ENCODE results near the gene ENDOV.

Gene ENDOV

GRCh38 chr17:80461528-80462160, 46.7 kb downstream of the ENDOV start:
- Histone ChIP-seq H3K18ac (ENCODE audit: low read depth in 1 of 2, low read length in 2 of 2) (no peak overlapping the region), H3K4me3 (ENCODE audit: insufficient read depth in 1 of 2, low read depth in 1 of 2, low read length in 2 of 2) (no peak overlapping the region), H3K14ac (ENCODE audit: low read length in 2 of 2) (no peak overlapping the region), H4K91ac (ENCODE audit: low read length) (no peak overlapping the region), H3K4me2 (ENCODE audit: low read length, poor library complexity, severe bottlenecking) (no peak overlapping the region), H2BK5ac (ENCODE audit: low read depth, low read length, poor library complexity, severe bottlenecking) (no peak overlapping the region), H2AFZ (ENCODE audit: low read depth, low read length) (no peak overlapping the region), H2BK12ac (ENCODE audit: low read length in 2 of 2) (no peak overlapping the region), H2BK120ac (ENCODE audit: low read depth, low read length) (no peak overlapping the region), H3K4me1 (ENCODE audit: control insufficient read depth, insufficient read depth, low read depth, low read length) (peaks cover 1% of the 10 kb centered on the region), H2BK15ac (ENCODE audit: low read depth, poor library complexity, severe bottlenecking) (no peak overlapping the region), H3K27ac (ENCODE audit: low read length, poor library complexity, severe bottlenecking) (no peak overlapping the region), H3K36me3 (ENCODE audit: control insufficient read depth in 1 of 2, insufficient read depth in 2 of 2, low read depth in 1 of 2, low read length in 2 of 2) (no peaks in the 10 kb centered on the region), H2AK5ac (ENCODE audit: low read length, severe bottlenecking) (no peak overlapping the region), H3K23ac (ENCODE audit: low read length in 2 of 2) (peak overlapping the region in 1 of 2 experiments; percentile 43), H3K9ac (ENCODE audit: low read length) (no peak overlapping the region), H3K79me1 (replicated peaks; ENCODE audit: low read length, poor library complexity, severe bottlenecking) (no peaks in the 10 kb centered on the region), H3K4ac (ENCODE audit: low read depth in 1 of 2, low read length in 2 of 2) (no peak overlapping the region), H3K9me3 (ENCODE audit: control insufficient read depth, low read length) (no peaks in the 10 kb centered on the region), H4K8ac (ENCODE audit: low read length) (no peak overlapping the region), H3K27me3 (ENCODE audit: control insufficient read depth in 1 of 2, insufficient read depth in 1 of 2, low read length in 2 of 2) (peaks cover 70 to 79% of the 10 kb centered on the region in 2 experiments)
- WGBS = 77% methylated on average over 20 of the region's 20 CpGs
- no peak for DNase-seq

- Histone ChIP-seq H2BK120ac (ENCODE audit: low read depth, low read length) (no peak overlapping the region), H3K23ac (ENCODE audit: low read length in 2 of 2) (no peak overlapping the region), H3K4me2 (ENCODE audit: low read length, poor library complexity, severe bottlenecking) (no peak overlapping the region), H3K27me3 (ENCODE audit: control insufficient read depth in 1 of 2, insufficient read depth in 1 of 2, low read length in 2 of 2) (peaks cover 67 to 84% of the 10 kb centered on the region in 2 experiments), H3K4me3 (ENCODE audit: insufficient read depth in 1 of 2, low read depth in 1 of 2, low read length in 2 of 2) (no peak overlapping the region), H2BK12ac (ENCODE audit: low read length in 2 of 2) (no peak overlapping the region), H2BK5ac (ENCODE audit: low read depth, low read length, poor library complexity, severe bottlenecking) (no peak overlapping the region), H3K9ac (ENCODE audit: low read length) (no peak overlapping the region), H2AFZ (ENCODE audit: low read depth, low read length) (no peak overlapping the region), H3K36me3 (ENCODE audit: control insufficient read depth in 1 of 2, insufficient read depth in 2 of 2, low read depth in 1 of 2, low read length in 2 of 2) (no peaks in the 10 kb centered on the region), H3K14ac (ENCODE audit: low read length in 2 of 2) (no peak overlapping the region), H3K9me3 (ENCODE audit: control insufficient read depth, low read length) (no peaks in the 10 kb centered on the region), H3K18ac (ENCODE audit: low read depth in 1 of 2, low read length in 2 of 2) (no peak overlapping the region), H3K4me1 (ENCODE audit: control insufficient read depth, insufficient read depth, low read depth, low read length) (no peaks in the 10 kb centered on the region), H3K4ac (ENCODE audit: low read depth in 1 of 2, low read length in 2 of 2) (no peak overlapping the region), H4K8ac (ENCODE audit: low read length) (no peak overlapping the region), H2BK15ac (ENCODE audit: low read depth, poor library complexity, severe bottlenecking) (no peak overlapping the region), H2AK5ac (ENCODE audit: low read length, severe bottlenecking) (no peak overlapping the region), H3K27ac (ENCODE audit: low read length, poor library complexity, severe bottlenecking) (no peak overlapping the region), H3K79me1 (replicated peaks; ENCODE audit: low read length, poor library complexity, severe bottlenecking) (no peaks in the 10 kb centered on the region), H4K91ac (ENCODE audit: low read length) (no peak overlapping the region)
- DNase-seq = no peak
- WGBS = 83% methylated on average over 12 of the region's 13 CpGs
Observed at GRCh38 chr17:80463784-80464400, 48.9 kb downstream of the ENDOV start.

GRCh38 chr17:80464486-80464885, 49.5 kb downstream of the ENDOV start:
- Histone ChIP-seq H3K14ac (ENCODE audit: low read length in 2 of 2) (no peak overlapping the region), H3K18ac (ENCODE audit: low read depth in 1 of 2, low read length in 2 of 2) (no peak overlapping the region), H4K91ac (ENCODE audit: low read length) (no peak overlapping the region), H3K27me3 (ENCODE audit: control insufficient read depth in 1 of 2, insufficient read depth in 1 of 2, low read length in 2 of 2) (peaks cover 65 to 84% of the 10 kb centered on the region in 2 experiments), H2BK5ac (ENCODE audit: low read depth, low read length, poor library complexity, severe bottlenecking) (no peak overlapping the region), H3K79me1 (replicated peaks; ENCODE audit: low read length, poor library complexity, severe bottlenecking) (no peaks in the 10 kb centered on the region), H2AK5ac (ENCODE audit: low read length, severe bottlenecking) (no peak overlapping the region), H3K27ac (ENCODE audit: low read length, poor library complexity, severe bottlenecking) (no peak overlapping the region), H3K23ac (ENCODE audit: low read length in 2 of 2) (no peak overlapping the region), H4K8ac (ENCODE audit: low read length) (no peak overlapping the region), H3K9me3 (ENCODE audit: control insufficient read depth, low read length) (no peaks in the 10 kb centered on the region), H3K4ac (ENCODE audit: low read depth in 1 of 2, low read length in 2 of 2) (no peak overlapping the region), H2BK15ac (ENCODE audit: low read depth, poor library complexity, severe bottlenecking) (no peak overlapping the region), H2BK12ac (ENCODE audit: low read length in 2 of 2) (no peak overlapping the region), H3K4me3 (ENCODE audit: insufficient read depth in 1 of 2, low read depth in 1 of 2, low read length in 2 of 2) (no peak overlapping the region), H2AFZ (ENCODE audit: low read depth, low read length) (no peak overlapping the region), H2BK120ac (ENCODE audit: low read depth, low read length) (no peak overlapping the region), H3K36me3 (ENCODE audit: control insufficient read depth in 1 of 2, insufficient read depth in 2 of 2, low read depth in 1 of 2, low read length in 2 of 2) (no peaks in the 10 kb centered on the region), H3K9ac (ENCODE audit: low read length) (no peak overlapping the region), H3K4me1 (ENCODE audit: control insufficient read depth, insufficient read depth, low read depth, low read length) (no peaks in the 10 kb centered on the region), H3K4me2 (ENCODE audit: low read length, poor library complexity, severe bottlenecking) (no peak overlapping the region)
- WGBS = 86% methylated on average over 8 of the region's 8 CpGs
- DNase-seq = no peak

- H4K91ac ChIP-seq (ENCODE audit: low read length) = no peak overlapping the region
- no peaks in the 10 kb centered on the region for H3K79me1 ChIP-seq (replicated peaks; ENCODE audit: low read length, poor library complexity, severe bottlenecking)
- H3K4me1 ChIP-seq (ENCODE audit: control insufficient read depth, insufficient read depth, low read depth, low read length) = no peaks in the 10 kb centered on the region
- no peak overlapping the region for H2AK5ac ChIP-seq (ENCODE audit: low read length, severe bottlenecking)
- H3K9me3 ChIP-seq (ENCODE audit: control insufficient read depth, low read length) = no peaks in the 10 kb centered on the region
- no peak overlapping the region for H3K23ac ChIP-seq (ENCODE audit: low read length in 2 of 2)
- H3K36me3 ChIP-seq (ENCODE audit: control insufficient read depth in 1 of 2, insufficient read depth in 2 of 2, low read depth in 1 of 2, low read length in 2 of 2) = no peaks in the 10 kb centered on the region
- H3K9ac ChIP-seq (ENCODE audit: low read length) = no peak overlapping the region
- no peak overlapping the region for H2BK12ac ChIP-seq (ENCODE audit: low read length in 2 of 2)
- no peak overlapping the region for H4K8ac ChIP-seq (ENCODE audit: low read length)
- H2BK15ac ChIP-seq (ENCODE audit: low read depth, poor library complexity, severe bottlenecking) = no peak overlapping the region
- H3K14ac ChIP-seq (ENCODE audit: low read length in 2 of 2) = no peak overlapping the region
- H3K4me3 ChIP-seq (ENCODE audit: insufficient read depth in 1 of 2, low read depth in 1 of 2, low read length in 2 of 2) = no peak overlapping the region
- H3K27me3 ChIP-seq (ENCODE audit: control insufficient read depth in 1 of 2, insufficient read depth in 1 of 2, low read length in 2 of 2) = peaks cover 71 to 86% of the 10 kb centered on the region in 2 experiments
- no peak overlapping the region for H2AFZ ChIP-seq (ENCODE audit: low read depth, low read length)
- no peak overlapping the region for H3K4ac ChIP-seq (ENCODE audit: low read depth in 1 of 2, low read length in 2 of 2)
- DNase-seq = no peak
- no peak overlapping the region for H2BK120ac ChIP-seq (ENCODE audit: low read depth, low read length)
- WGBS = 87% methylated on average over 19 of the region's 20 CpGs
- no peak overlapping the region for H3K4me2 ChIP-seq (ENCODE audit: low read length, poor library complexity, severe bottlenecking)
- no peak overlapping the region for H3K27ac ChIP-seq (ENCODE audit: low read length, poor library complexity, severe bottlenecking)
- H3K18ac ChIP-seq (ENCODE audit: low read depth in 1 of 2, low read length in 2 of 2) = no peak overlapping the region
- no peak overlapping the region for H2BK5ac ChIP-seq (ENCODE audit: low read depth, low read length, poor library complexity, severe bottlenecking)
Observed at GRCh38 chr17:80465327-80465974, 50.5 kb downstream of the ENDOV start.
